Erythroblast (primary cell): ENCODE data around the gene LRRIQ3.

ENCODE experiments used
- GATA1 ChIP-seq: IDR thresholded peaks from 2 replicates; pipeline ENCODE4 v1.6.1; 2011; ENCODE audit warnings: low read depth, mild to moderate bottlenecking, control low read depth, low read length, moderate library complexity
- POLR2A ChIP-seq: IDR thresholded peaks from 2 replicates; pipeline ENCODE4 v1.6.1; 2011; ENCODE audit warnings: mild to moderate bottlenecking, low read length

GRCh38 chr1:73979684-73980083, 218.3 kb downstream of the LRRIQ3 start:
- TF ChIP-seq POLR2A (no peak), GATA1 (no peak)
